Endothelial cell of umbilical vein (primary cell): ENCODE data around the gene CCDC27. TPM values are rescaled to one million over a fixed set of nuclear protein-coding genes. Genes with fewer than 3 reads are reported as not detected.

Experiments
- BruUV-seq: library from RNA; stranded (reverse); fragments of 400-500 nt; replicated peaks from 2 replicates; lab custom pipeline; 2021; lab: Mats Ljungman, UMichigan
- CTCF ChIA-PET: fragments of 300-600, 350-600 bp; sonication (Branson Sonifier 250); formaldehyde crosslinking; loops from one replicate; lab custom pipeline; 2021; ENCODE audit warnings: antibody characterized with exemption, inconsistent platforms; lab: Charles Lee
- POLR2A ChIA-PET: fragments of 300-600, 350-600 bp; sonication (Branson Sonifier 250); formaldehyde crosslinking; loops from one replicate; lab custom pipeline; 2021; ENCODE audit warnings: antibody characterized with exemption, inconsistent platforms; lab: Charles Lee
- DNase-seq: peaks from one replicate; pipeline ENCODE4 v3.0.0-alpha.2; 2011; ENCODE audit warnings: low read depth, low spot score
- FAIRE-seq: peaks from 2 replicates; lab custom pipeline; 2011; peaks lifted over from hg19 to GRCh38; lab: Jason Lieb, UNC
- H2AFZ ChIP-seq: 2 replicates; pipeline ENCODE4 v1.6.0; 2012; ENCODE audit warnings: low read depth, low read length, control low read depth, inconsistent platforms
- H3K27ac ChIP-seq: 2 replicates; pipeline ENCODE4 v1.5.1; 2011; ENCODE audit warnings: low read depth, mild to moderate bottlenecking, control low read depth, low read length, moderate library complexity; ENCODE audit not compliant: insufficient read depth
- H3K27me3 ChIP-seq, 2 experiments: 2 replicates each; pipeline versions ENCODE4 v1.6.0 to v1.6.1; 2011; ENCODE audit warnings: low read length in 2 of 2, mixed read lengths in 1 of 2; ENCODE audit not compliant: control insufficient read depth in 2 of 2, insufficient read depth in 2 of 2
- H3K36me3 ChIP-seq, 2 experiments: 2 replicates in 1 of 2; 3 replicates in 1 of 2; pipeline ENCODE4 v1.5.1; 2011; ENCODE audit warnings: low read length in 2 of 2, mild to moderate bottlenecking in 1 of 2, moderate library complexity in 1 of 2; ENCODE audit not compliant: control insufficient read depth in 2 of 2, insufficient read depth in 2 of 2; ENCODE audit errors: extremely low read depth in 1 of 2
- H3K4me1 ChIP-seq: 3 replicates; pipeline ENCODE4 v1.5.1; 2011; ENCODE audit warnings: mild to moderate bottlenecking, low read length; ENCODE audit not compliant: control insufficient read depth, insufficient read depth; ENCODE audit errors: extremely low read depth
- H3K4me2 ChIP-seq: 2 replicates; pipeline ENCODE4 v1.6.1; 2011; ENCODE audit warnings: low read length, control low read depth, mixed read lengths; ENCODE audit not compliant: insufficient read depth
- H3K4me3 ChIP-seq, 3 experiments: fragments of 200-600 bp in 1 of 3; sonication (generic), shearing (Covaris generic) in 1 of 3; replicated peaks in 1 of 3; 2 replicates each; pipeline ENCODE4 v1.5.1; 2011 to 2016; ENCODE audit warnings: control low read depth in 3 of 3, low read length in 3 of 3, mild to moderate bottlenecking in 2 of 3, inconsistent platforms in 1 of 3, low read depth in 1 of 3, moderate library complexity in 1 of 3; ENCODE audit not compliant: insufficient read depth in 1 of 3
- H3K79me2 ChIP-seq: 2 replicates; pipeline ENCODE4 v1.6.0; 2012; ENCODE audit warnings: low read length, inconsistent platforms; ENCODE audit not compliant: control insufficient read depth, insufficient read depth
- H3K9ac ChIP-seq: replicated peaks from 2 replicates; pipeline ENCODE3; 2011; ENCODE audit warnings: low read length, control low read depth; ENCODE audit not compliant: insufficient read depth; ENCODE audit errors: extremely low read depth
- H3K9me1 ChIP-seq: replicated peaks from 3 replicates; pipeline ENCODE4 v1.6.0; 2011; ENCODE audit warnings: mild to moderate bottlenecking, low read length; ENCODE audit not compliant: control insufficient read depth, insufficient read depth; ENCODE audit errors: extremely low read depth
- H3K9me3 ChIP-seq: replicated peaks from 2 replicates; pipeline ENCODE4 v1.5.1; 2012; ENCODE audit warnings: low read length, inconsistent platforms; ENCODE audit not compliant: control insufficient read depth, insufficient read depth
- H4K20me1 ChIP-seq: replicated peaks from 2 replicates; pipeline ENCODE3; 2011; ENCODE audit warnings: mild to moderate bottlenecking, low read length; ENCODE audit not compliant: control insufficient read depth, insufficient read depth; ENCODE audit errors: extremely low read depth
- CTCF ChIP-seq, 2 donors: IDR thresholded peaks; 1 replicate in 1 of 2; 2 replicates in 1 of 2; pipeline ENCODE4 v1.5.1; 2011; ENCODE audit warnings: low read length in 2 of 2, mild to moderate bottlenecking in 2 of 2, moderate library complexity in 2 of 2, control low read depth in 1 of 2, inconsistent platforms in 1 of 2, low read depth in 1 of 2; ENCODE audit not compliant: insufficient read depth in 1 of 2; ENCODE audit errors: extremely low read depth in 1 of 2
- EZH2 ChIP-seq: IDR thresholded peaks from 2 replicates; pipeline ENCODE4 v1.6.1; 2012; ENCODE audit warnings: borderline replicate concordance, low read depth, mild to moderate bottlenecking, moderate library complexity, low read length, inconsistent platforms; ENCODE audit not compliant: severe bottlenecking
- FOS ChIP-seq: IDR thresholded peaks from 2 replicates; pipeline ENCODE4 v1.6.1; 2011; ENCODE audit warnings: mild to moderate bottlenecking, low read length, moderate library complexity, borderline replicate concordance; ENCODE audit not compliant: insufficient read depth
- GATA2 ChIP-seq: IDR thresholded peaks from 2 replicates; pipeline ENCODE4 v1.7.0; 2011; ENCODE audit warnings: low read depth, mild to moderate bottlenecking, moderate library complexity, mixed read lengths, low read length; ENCODE audit not compliant: insufficient read length, insufficient read depth
- JUN ChIP-seq: IDR thresholded peaks from 2 replicates; pipeline ENCODE4 v1.6.1; 2011; ENCODE audit warnings: borderline replicate concordance, low read depth; ENCODE audit not compliant: insufficient read length, insufficient read depth
- MAX ChIP-seq: IDR thresholded peaks from 2 replicates; pipeline ENCODE4 v1.6.1; 2011; ENCODE audit not compliant: insufficient read depth, insufficient read length
- MYC ChIP-seq: IDR thresholded peaks from one replicate; pipeline ENCODE4 v1.6.1; 2011; ENCODE audit warnings: mild to moderate bottlenecking, low read depth, low read length
- POLR2A ChIP-seq: IDR thresholded peaks from 2 replicates; pipeline ENCODE4 v1.6.1; 2012; ENCODE audit warnings: low read depth, mild to moderate bottlenecking, control low read depth, low read length
- POLR2AphosphoS5 ChIP-seq: IDR thresholded peaks from 2 replicates; pipeline ENCODE4 v1.6.1; 2012; ENCODE audit warnings: low read depth, mild to moderate bottlenecking, control low read depth, low read length, moderate library complexity; ENCODE audit not compliant: insufficient read depth
- dilution Hi-C: fragments of 300-500 bp; cut with MboI; formaldehyde crosslinking; loops from one replicate; pipeline ENCODE4 v1.15.0; 2019; ENCODE audit warnings: low sequenced_read_pairs; ENCODE audit not compliant: extremely low pct_ligation_motif_present
- intact Hi-C: fragments of 100-400 bp; cut with micrococcal nuclease; formaldehyde crosslinking; loops from one replicate; pipeline ENCODE4 v1.10.0; 2022
- polyA plus RNA-seq, 4 experiments: library from polyadenylated mRNA; depleted of rRNA in 3 of 4; stranded (reverse) in 3 of 4; unstranded in 1 of 4; fragments of >200 nt; gene quantifications; 2 replicates each; pipeline versions ENCODE4 v1.2.1 to v1.2.3, GENCODE V29; 2011 to 2012; ENCODE audit warnings: missing spikeins in 1 of 4
- total RNA-seq: library from RNA; stranded (reverse); gene quantifications from 2 replicates; pipeline ENCODE4 v1.2.3, GENCODE V29; 2021

CCDC27 gene
- total and polyA plus RNA-seq, 2 donors (not counting 3 experiments of a cell fraction or from before 2014, with no cell fraction given), result not detected

GRCh38 chr1:3727825-3728776 is 24.1 kb upstream of the CCDC27 start:
- POLR2A ChIA-PET, result no interaction called here

GRCh38 chr1:3729594-3730542 is 22.4 kb upstream of the CCDC27 start:
- H3K9me1 ChIP-seq, result no peaks in the 10 kb centered on the region
- no peaks in the 10 kb centered on the region for H3K27me3 ChIP-seq
- no peaks in the 10 kb centered on the region for H3K9me3 ChIP-seq
- no peaks in the 10 kb centered on the region for H3K4me1 ChIP-seq
- POLR2A ChIA-PET, result no interaction called here
- CTCF ChIA-PET, result interaction anchor here (1.0 kb wide), 1 partner anchor 9 kb away, joined by 3 read pairs; no protein-coding TSS in a partner anchor
- H3K9ac ChIP-seq, result no peak overlapping the region
- no peak overlapping the region for H3K27ac ChIP-seq
- H3K36me3 ChIP-seq, result no peaks in the 10 kb centered on the region
- no peak overlapping the region for H3K4me3 ChIP-seq
- no peaks in the 10 kb centered on the region for H3K79me2 ChIP-seq
- TF ChIP-seq CTCF (IDR thresholded peaks at IDR 0.05; ENCODE audit: extremely low read depth in 1 of 2, insufficient read depth in 1 of 2, low read depth in 1 of 2, low read length in 2 of 2) (no peak), MAX (no peak), POLR2A (no peak), MYC (no peak), POLR2AphosphoS5 (no peak), JUN (no peak), EZH2 (no peak), FOS (no peak), GATA2 (no peak)
- no TSS peak for BruUV-seq
- no peak overlapping the region for H3K4me2 ChIP-seq
- H2AFZ ChIP-seq, result no peak overlapping the region
- DNase-seq (no peak), FAIRE-seq (no peak)
- dilution Hi-C loops (no loop called here), intact Hi-C loops (no loop called here)
- no peaks in the 10 kb centered on the region for H4K20me1 ChIP-seq

More at GRCh38 chr1:3727825-3728776, 24.1 kb upstream of the CCDC27 start:
- Histone ChIP-seq H3K9ac (no peak overlapping the region), H3K4me1 (no peaks in the 10 kb centered on the region), H3K9me3 (no peaks in the 10 kb centered on the region), H3K27ac (no peak overlapping the region), H2AFZ (no peak overlapping the region), H3K9me1 (no peaks in the 10 kb centered on the region), H3K36me3 (no peaks in the 10 kb centered on the region), H3K79me2 (no peaks in the 10 kb centered on the region), H4K20me1 (no peaks in the 10 kb centered on the region), H3K4me3 (no peak overlapping the region), H3K27me3 (no peaks in the 10 kb centered on the region), H3K4me2 (no peak overlapping the region)
- CTCF ChIA-PET, result interaction anchor here (1.0 to 1.4 kb wide), 8 partner anchors 10 to 275 kb away, joined by 3 to 10 read pairs (median 4); no protein-coding TSS in a partner anchor
- dilution Hi-C loops (no loop called here), intact Hi-C loops (no loop called here)
- no peak for FAIRE-seq
- no peak for TF ChIP-seq MAX
- no peak for DNase-seq
- BruUV-seq, result no TSS peak
